Stimulated activated CD8-positive, alpha-beta memory T cell treated with anti-CD3 and anti-CD28 coated beads, Interleukin-4, amount 100 ng/mL, for 24 hours (primary cell): ENCODE results near the gene TOR3A.
"Not testable (repeated sequence)": the region's sequence is repeated elsewhere in the genome, so short reads cannot be mapped to it uniquely, and the experiment has no call there.

Source experiments
- DNase-seq: peaks from one replicate; pipeline ENCODE4 v3.0.0-alpha.2; 2020; ENCODE audit warnings: low read depth

The TOR3A gene

GRCh38 chr1:179081687-179082332, at the start of gene TOR3A:
Gene TOR3A, plus strand, starts transcription at chr1:179082070. Its CDS starts 59 bp downstream, at chr1:179082129.
- peak; percentile 81 for DNase-seq

- DNase-seq: no peak
These were observed 47.1 kb upstream of the TOR3A start for GRCh38 chr1:179034720-179035119.

GRCh38 chr1:179036844-179037465, 44.9 kb upstream of the TOR3A start:
- DNase-seq: no peak

GRCh38 chr1:179038528-179039281, 43.2 kb upstream of the TOR3A start:
- no peak for DNase-seq

GRCh38 chr1:179039502-179040174, 42.2 kb upstream of the TOR3A start:
- DNase-seq: not testable (repeated sequence)

GRCh38 chr1:179040175-179040551, 41.7 kb upstream of the TOR3A start:
- not testable (repeated sequence) for DNase-seq

GRCh38 chr1:179042087-179042486, 39.8 kb upstream of the TOR3A start:
- no peak for DNase-seq

GRCh38 chr1:179042700-179043099, 39.2 kb upstream of the TOR3A start:
- DNase-seq: no peak

- DNase-seq: no peak
These were observed 38.6 kb upstream of the TOR3A start for GRCh38 chr1:179043266-179043665.

- DNase-seq: no peak
These were observed 38.0 kb upstream of the TOR3A start for GRCh38 chr1:179043907-179044306.

- no peak for DNase-seq
These were observed 34.8 kb upstream of the TOR3A start for GRCh38 chr1:179046808-179047635.

- no peak for DNase-seq
These were observed 34.3 kb upstream of the TOR3A start for GRCh38 chr1:179047636-179047997.

GRCh38 chr1:179048339-179049124, 33.3 kb upstream of the TOR3A start:
- DNase-seq: no peak

GRCh38 chr1:179052776-179053175, 29.1 kb upstream of the TOR3A start:
- no peak for DNase-seq

GRCh38 chr1:179053486-179053885, 28.4 kb upstream of the TOR3A start:
- no peak for DNase-seq

- DNase-seq: no peak
These were observed 25.9 kb upstream of the TOR3A start for GRCh38 chr1:179055937-179056336.

- DNase-seq: no peak
These were observed 23.1 kb upstream of the TOR3A start for GRCh38 chr1:179058487-179059483.

GRCh38 chr1:179061360-179062282, 20.2 kb upstream of the TOR3A start:
- no peak for DNase-seq

- DNase-seq: no peak
These were observed 15.4 kb upstream of the TOR3A start for GRCh38 chr1:179066471-179066870.
